ENCODE measurements around the gene NIPAL3.
"Not testable (repeated sequence)": the region's sequence is repeated elsewhere in the genome, so short reads cannot be mapped to it uniquely, and the experiment has no call there.

Gene NIPAL3

DNA sequence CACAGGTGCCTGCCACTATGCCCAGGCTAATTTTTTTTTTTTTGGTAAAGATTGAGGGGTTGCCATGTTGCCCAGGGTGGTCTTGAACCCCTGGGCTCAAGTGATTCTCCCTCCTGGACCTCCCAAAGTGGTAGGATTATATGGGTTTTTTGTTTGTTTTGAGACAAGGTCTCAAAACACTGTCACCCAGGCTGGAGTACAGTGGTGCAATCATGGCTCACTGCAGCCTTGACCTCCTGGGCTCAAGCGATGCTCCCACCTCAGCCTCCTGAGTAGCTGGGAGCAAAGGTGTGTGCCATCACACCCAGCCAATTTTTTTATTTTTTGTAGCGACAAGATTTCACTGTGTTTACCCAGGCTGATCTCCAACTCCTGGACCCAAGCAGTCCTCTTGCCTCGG, 78.2 kb downstream of the NIPAL3 start:
- DNase-seq: no peak

DNA sequence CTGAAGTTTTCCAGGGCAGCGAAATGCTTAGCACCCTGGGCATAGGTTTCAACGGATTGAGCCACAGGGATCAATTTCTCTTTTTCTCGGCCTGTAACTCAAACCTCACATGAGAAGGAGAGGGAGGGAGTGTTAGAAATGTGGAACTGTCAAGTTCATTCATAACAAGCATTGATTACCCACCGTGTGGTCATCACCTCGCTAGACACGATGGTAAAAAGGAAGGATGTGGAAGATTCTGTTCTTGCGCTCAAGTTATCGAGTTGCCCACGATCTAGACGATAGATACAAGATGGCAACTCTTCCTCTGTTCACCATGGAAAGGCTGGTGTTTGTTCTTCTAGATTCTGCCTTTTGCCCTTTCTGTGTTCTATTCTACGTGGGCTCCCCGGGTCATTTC, 83.0 kb downstream of the NIPAL3 start:
- DNase-seq: no peak

DNA sequence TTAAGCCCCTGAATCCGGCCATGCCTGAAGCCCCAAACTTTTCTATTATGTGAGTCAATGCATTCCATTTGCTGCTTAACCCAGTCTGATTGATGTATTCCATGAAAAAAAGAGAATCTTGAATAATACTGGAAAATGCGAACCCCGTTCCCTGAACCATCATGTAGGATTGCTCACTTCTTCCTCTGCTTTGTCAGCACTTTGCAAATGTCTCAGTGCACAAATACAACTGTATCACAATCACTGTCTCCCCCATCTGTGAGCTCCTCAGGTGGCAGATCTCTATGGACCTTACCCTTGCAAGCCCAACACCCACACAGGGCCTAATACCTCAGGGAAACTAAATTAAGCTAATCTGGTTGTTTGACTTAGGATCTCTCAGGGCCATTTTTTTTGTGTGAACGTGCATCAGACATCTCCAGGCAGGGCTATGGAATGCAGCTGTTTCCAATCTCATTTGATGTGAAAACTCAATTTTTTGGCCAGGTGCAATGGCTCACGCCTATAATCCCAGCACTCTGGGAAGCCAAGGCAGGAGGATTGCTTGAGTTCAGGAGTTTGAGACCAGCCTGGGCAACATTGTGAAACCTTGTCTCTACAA, 84.9 kb downstream of the NIPAL3 start:
- no peak for DNase-seq

DNA sequence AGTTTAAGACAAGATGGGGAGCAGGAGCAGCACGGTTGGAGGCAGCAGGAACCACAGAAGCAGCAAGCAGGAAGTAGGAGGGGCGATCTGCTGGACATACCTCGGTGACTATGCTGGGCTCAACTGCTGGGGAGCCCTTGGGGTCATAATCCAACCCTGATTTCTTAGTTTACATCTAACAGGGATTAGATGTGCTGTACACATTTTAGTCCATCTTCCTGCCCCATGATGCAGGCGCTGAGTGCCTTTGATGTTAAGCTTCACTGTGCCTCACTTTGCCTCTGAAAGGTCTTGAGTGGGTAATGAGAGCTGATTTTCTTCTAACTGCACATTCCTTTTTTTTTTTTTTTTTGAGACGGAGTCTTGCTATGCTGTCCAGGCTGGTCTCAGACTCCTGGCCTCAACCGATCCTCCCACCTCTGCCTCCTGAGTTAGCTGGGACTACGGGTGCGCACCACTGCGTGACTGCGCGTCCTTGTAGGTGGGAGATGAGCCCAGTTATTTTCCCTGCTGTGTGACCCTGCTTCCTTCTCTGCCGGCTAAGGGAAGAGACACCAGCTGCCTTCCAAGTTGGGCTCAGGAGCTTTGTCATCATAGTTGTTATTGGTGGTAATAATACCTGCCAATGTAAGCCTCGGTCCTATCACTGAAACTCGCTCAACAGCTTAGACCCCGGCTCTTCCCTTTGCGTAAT, 85.9 kb downstream of the NIPAL3 start:
- DNase-seq: peak; percentile 50 to 56

GRCh38 chr1:24502065-24502708, 86.6 kb downstream of the NIPAL3 start:
- peak; percentile 43 to 74 for DNase-seq

- DNase-seq: peak; percentile 87 to 90
Observed at GRCh38 chr1:24502709-24503058, 87.1 kb downstream of the NIPAL3 start, which contains the start of gene RCAN3. Gene RCAN3, plus strand, starts transcription at chr1:24502836. Its CDS starts 11,537 bp downstream, at chr1:24514373.

DNA sequence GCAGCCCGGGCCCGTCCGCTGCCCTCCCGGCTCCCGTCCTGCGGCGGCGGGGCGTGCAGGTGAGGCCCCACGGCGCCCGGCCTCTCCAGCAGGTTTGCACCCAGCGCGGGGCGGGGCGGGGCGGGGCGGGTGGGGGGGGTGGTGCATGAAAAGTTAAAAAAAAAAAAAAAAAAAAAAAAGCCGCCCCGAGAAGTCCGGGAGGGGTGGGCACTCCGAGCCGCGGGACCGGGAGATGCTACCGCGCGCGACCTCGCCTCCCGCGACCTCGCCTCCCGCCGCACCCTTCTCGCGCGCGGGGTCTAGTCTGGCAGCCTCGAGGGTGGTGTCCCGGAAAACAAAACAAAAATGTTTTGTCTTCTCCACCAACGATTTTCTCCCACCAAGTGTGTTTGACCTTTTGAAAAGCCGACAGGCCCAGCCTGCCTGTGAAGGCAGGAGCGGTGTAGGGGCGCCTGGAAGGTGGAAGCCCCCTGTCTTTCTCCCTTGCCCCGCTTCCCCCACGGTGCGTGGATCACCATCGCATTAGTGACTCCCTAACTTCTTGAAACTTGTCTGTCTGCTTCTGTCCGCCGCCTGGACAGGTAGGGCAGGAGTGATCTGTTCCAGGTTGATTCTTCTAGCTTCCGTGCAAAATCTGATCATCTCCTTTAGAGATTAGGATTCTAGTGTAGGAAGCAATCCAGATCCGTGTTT, 87.6 kb downstream of the NIPAL3 start:
- peak in 1 of 2 donors; percentile 3 for DNase-seq

GRCh38 chr1:24503870-24504523, 88.4 kb downstream of the NIPAL3 start:
- DNase-seq: no peak

DNA sequence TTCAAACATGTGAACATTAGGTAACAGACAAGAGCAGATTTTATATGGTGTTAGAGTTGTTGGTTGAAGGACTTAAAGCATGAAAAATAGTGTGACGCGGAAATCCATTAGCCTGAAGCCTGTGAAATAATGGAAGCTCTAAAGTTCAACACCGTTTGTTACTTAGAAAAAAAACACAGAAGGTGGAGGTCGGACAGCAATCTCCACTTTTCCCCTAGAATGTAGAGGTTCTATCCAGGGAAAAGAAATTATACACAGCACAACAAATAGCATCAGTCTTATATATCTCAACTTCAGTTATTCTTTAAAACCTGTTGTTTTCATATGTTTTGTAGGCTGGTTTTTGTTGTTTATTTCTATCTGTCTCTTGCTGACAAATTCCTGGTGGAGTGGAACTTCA, 89.0 kb downstream of the NIPAL3 start:
- DNase-seq: no peak

DNA sequence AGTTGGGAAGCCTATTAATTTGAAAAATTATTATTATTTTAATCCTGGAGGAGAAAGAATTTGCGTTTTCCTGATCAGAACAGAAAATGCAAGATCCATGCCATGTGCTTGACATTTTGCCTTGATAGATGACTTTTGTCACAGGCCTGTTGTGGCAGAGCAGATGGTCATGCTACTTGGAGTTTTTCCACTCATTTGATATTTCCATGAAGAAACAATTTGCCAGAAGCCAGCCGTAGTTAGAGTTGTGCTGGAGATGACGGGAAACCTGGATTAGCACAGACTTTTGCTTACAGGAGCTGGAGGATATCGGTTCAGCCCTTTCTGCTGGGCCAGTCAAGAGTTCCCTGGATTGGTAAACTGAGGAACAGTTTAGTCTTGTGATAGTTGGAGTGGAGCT, 90.2 kb downstream of the NIPAL3 start:
- no peak for DNase-seq

DNA sequence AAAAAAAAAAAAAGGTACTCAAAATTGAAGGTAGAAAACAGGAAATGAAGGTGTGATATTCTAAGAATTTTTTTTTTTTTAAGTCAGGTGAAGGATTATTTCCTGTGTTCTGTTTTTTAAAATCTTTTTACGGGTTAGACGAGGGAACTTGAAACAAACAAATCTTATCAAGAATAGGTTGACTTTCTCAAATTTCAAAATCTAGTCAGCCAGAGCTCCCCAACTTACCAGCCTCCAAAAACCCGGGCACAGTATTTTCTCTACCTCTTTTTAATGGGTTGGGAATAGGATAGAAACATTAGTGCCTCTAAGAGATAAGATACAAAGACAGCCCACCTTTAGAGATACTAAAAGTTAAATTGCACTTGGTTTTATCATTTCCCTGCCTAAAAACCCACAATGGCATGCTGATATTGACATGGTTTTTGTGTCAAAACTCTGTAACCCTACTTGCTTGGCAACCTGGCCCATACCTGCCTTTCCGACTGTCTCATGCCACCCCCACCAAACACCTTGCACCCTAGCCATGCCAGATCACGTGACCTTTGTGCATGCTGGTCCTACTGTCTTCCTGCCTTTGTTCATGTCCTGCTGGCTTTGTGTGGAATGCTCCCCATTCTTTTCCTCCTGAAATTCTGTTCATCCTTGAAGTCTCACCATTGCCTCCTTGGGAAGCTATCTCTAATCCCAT, 91.2 kb downstream of the NIPAL3 start:
- no peak for DNase-seq

- no peak for DNase-seq
Observed at GRCh38 chr1:24507405-24507804, 91.8 kb downstream of the NIPAL3 start.

- no peak for DNase-seq
Observed at GRCh38 chr1:24508911-24509310, 93.3 kb downstream of the NIPAL3 start.

DNA sequence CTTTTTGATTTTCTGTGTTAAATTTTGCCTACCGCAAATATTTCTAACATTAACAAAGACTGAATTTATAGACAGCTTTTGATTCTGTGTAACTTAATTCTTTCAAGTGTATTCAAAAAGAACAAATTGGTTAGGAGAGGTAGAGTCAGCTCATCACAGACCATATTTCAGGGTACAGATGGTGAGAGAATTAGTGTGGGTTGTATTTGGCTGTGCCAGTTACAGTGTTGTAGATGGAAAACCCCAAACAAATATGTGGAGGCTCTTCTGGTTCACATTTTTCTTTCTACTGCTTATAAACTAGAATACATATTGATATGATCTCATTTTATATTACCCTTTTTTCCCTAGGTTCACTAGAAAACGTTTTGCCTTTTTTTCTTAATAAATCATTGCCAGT, 98.1 kb downstream of the NIPAL3 start:
- no peak for DNase-seq

- no peak for DNase-seq
Observed at GRCh38 chr1:24514946-24515345, 99.3 kb downstream of the NIPAL3 start.

- not testable (repeated sequence) for DNase-seq
Observed at GRCh38 chr1:24515671-24516209, 100.1 kb downstream of the NIPAL3 start.

DNA sequence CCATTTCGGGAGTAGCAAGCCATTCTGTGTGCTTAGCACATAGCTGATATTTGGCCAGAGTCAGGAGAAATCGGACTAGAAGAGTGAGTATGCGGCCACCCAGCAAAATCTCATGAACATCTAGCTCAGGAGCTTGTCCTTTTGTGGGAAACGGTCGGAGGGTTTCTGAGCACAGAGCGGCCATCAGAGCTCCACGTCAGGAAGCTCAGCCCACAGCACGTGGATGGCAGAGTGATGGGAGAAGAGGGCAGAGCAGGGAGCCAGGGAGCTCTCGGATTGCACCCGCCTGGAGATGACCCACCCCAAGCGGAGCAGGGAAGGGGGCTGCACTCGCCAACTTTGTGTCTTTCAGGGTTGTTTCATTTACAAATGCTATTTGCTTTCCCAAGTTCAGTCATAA, 100.9 kb downstream of the NIPAL3 start:
- no peak for DNase-seq

- no peak for DNase-seq
Observed at GRCh38 chr1:24517898-24518297, 102.3 kb downstream of the NIPAL3 start.

- DNase-seq: not testable (repeated sequence)
Observed at GRCh38 chr1:24520282-24520681, 104.7 kb downstream of the NIPAL3 start.

All from inflammatory macrophage treated with lipopolysaccharide for 1 hour (primary cell).